ENCODE results near the gene RIPK3. TPM values are rescaled to one million over a fixed set of nuclear protein-coding genes. Genes with fewer than 3 reads are reported as not detected.

Gene RIPK3
- polyA plus RNA-seq, 5 donors: 2.1 to 3.6 (median 2.8) TPM

DNA sequence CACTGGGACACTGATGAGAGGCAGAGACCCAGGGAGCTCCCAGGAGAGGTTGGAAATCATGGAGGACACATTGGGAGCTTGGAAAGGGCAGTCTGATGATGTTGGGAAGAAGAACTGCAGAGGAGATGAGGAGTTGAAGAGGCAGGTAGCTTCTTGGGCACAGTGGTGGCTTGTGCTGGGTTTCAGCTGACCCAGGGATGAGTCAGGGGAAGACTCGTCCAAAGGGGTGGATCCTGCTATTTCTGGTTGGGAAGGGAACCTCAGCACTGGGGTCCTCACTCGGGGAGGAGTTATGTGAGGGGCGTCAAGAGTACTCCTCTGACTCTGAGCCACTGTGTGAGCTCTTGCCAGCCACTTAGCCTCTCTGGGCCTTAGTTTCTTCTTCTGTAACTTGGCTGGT, 16.4 kb downstream of the RIPK3 start:
- no peak for DNase-seq

- no peak for DNase-seq
These were observed 17.1 kb downstream of the RIPK3 start for GRCh38 chr14:24322672-24323071.

DNA sequence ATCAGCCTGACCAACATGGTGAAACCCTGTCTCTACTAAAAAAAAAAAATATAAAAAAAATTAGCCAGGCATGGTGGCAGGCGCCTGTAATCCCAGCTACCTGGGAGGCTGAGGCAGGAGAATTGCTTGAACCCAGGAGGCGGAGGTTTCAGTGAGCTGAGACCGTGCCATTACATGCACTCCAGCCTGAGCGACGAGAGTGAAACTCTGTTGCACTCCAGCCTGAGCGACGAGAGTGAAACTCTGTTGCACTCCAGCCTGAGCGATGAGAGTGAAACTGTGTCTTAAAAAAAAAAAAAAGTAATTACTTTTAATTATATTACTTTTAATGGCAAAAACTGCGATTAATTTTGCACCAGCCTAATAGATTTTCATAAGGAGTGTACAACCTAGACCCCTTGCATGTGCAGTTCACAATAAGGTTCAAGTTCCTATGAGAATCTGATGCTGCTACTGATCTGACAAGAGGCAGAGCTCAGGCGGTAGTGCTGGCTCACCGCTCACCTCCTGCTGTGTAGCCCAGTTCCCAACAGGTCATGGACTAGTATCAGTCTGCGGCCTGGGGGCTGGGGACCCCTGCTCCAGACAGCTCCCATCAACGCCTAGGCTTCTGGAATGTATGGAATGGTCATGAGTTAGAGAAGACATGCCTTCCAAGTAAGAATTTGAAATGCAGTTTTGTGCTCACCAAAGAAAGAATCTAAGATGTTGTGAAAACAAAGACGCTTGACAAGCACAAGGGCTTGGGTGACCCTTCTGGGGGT, 18.4 kb downstream of the RIPK3 start:
- DNase-seq: no peak

DNA sequence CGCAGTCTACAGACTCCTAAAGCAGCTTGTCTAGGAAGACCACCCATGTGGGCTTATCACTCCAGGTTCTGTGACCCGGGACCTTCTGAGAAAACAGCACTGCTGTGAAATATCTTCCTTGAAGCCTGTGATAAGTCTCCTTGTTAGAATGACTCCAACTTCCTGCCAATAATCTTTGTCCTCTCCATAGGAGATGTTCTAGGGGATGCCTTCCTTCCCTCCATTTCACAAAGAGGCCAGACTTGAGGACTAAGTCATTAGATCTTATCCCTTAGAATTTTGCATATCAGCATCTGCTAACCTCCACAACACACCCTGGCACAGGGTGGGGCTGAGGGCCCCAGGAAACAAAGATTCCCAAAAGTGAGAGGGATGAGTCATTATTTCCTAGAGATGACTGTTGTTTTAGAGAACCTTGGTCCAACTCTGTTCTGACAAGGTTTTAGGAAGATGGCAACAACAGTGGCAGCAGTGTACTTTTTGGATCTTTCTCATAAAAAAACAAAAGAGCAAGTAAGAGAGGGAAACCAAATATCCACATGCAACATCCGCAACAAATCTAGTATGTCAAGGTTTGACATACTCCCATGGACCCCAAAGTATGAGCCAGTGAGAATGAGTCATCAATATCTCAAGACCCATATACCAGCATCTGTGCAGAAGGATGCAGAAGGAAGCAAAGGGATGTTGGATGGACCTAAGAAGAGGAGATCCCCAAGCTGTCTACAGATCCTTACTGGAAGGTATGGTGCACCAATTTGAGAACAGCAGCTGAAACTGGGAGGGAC, 22.5 kb downstream of the RIPK3 start:
- DNase-seq: no peak

GRCh38 chr14:24316597-24316950, 23.2 kb downstream of the RIPK3 start:
- no peak for DNase-seq

DNA sequence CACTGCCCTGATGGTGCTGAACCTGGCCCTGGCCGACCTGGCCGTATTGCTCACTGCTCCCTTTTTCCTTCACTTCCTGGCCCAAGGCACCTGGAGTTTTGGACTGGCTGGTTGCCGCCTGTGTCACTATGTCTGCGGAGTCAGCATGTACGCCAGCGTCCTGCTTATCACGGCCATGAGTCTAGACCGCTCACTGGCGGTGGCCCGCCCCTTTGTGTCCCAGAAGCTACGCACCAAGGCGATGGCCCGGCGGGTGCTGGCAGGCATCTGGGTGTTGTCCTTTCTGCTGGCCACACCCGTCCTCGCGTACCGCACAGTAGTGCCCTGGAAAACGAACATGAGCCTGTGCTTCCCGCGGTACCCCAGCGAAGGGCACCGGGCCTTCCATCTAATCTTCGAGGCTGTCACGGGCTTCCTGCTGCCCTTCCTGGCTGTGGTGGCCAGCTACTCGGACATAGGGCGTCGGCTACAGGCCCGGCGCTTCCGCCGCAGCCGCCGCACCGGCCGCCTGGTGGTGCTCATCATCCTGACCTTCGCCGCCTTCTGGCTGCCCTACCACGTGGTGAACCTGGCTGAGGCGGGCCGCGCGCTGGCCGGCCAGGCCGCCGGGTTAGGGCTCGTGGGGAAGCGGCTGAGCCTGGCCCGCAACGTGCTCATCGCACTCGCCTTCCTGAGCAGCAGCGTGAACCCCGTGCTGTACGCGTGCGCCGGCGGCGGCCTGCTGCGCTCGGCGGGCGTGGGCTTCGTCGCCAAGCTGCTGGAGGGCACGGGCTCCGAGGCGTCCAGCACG, 23.8 kb downstream of the RIPK3 start:
- no peak for DNase-seq

- DNase-seq: no peak
These were observed 24.5 kb downstream of the RIPK3 start for GRCh38 chr14:24315243-24315806.

- no peak for DNase-seq
These were observed 25.2 kb downstream of the RIPK3 start for GRCh38 chr14:24314377-24315193.

DNA sequence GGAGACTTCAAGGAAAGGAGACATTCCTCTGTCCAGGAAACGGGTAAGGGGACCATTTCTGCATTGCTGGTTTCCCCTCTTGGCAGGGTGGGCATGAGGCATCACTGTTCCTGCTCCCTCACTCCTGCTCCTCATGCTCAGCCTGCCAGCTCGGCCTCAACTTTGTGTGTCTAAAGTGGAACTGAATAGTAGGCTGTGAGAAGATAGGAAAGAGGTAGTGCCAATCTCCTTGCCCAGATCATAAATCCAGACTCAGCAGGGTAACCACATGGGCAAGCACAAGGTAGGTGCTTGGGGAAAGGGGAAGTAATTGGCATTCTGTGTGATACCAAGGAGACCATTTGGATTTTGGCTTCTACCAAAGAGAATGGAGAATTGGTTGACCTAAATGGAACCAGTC, 25.9 kb downstream of the RIPK3 start:
- DNase-seq: no peak

GRCh38 chr14:24312736-24313507, 26.9 kb downstream of the RIPK3 start:
- DNase-seq: no peak

DNA sequence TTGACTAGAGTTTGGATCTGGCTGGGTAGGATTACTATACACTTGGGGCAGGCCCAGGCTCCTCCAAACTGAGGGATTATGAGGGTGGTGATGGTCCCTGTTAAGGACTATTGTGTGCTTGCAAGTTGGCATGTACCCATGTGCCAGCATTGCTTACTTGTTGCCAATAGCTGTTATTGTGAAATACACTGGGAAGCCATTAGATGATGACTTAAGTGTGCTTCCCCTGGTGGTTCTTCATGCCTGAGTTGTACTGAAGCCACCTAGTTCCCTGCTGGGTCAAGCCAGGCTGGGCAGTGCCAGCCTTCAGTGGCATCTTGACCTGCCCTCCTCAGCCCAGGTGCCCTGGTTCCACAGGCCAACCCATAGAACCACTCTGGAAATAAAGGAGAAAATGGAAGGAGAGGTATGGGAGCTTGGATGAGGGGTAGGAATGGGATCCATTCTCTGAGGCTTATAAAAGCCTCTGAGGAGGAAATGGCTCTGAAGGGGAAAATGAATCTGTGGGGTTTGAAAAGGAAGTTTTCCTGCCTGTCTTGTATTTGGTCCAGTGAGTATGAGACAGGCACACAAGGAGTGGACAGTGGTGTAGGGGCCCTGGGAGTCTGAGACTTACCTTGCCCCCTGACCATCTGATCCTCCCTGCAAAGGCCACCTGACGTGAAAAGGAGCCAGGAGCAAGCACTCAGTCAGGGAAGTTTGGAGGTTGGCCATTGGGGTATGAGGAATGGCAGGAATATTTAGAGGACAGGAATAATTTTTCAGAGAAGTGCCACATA, 27.8 kb downstream of the RIPK3 start:
- DNase-seq: no peak

DNA sequence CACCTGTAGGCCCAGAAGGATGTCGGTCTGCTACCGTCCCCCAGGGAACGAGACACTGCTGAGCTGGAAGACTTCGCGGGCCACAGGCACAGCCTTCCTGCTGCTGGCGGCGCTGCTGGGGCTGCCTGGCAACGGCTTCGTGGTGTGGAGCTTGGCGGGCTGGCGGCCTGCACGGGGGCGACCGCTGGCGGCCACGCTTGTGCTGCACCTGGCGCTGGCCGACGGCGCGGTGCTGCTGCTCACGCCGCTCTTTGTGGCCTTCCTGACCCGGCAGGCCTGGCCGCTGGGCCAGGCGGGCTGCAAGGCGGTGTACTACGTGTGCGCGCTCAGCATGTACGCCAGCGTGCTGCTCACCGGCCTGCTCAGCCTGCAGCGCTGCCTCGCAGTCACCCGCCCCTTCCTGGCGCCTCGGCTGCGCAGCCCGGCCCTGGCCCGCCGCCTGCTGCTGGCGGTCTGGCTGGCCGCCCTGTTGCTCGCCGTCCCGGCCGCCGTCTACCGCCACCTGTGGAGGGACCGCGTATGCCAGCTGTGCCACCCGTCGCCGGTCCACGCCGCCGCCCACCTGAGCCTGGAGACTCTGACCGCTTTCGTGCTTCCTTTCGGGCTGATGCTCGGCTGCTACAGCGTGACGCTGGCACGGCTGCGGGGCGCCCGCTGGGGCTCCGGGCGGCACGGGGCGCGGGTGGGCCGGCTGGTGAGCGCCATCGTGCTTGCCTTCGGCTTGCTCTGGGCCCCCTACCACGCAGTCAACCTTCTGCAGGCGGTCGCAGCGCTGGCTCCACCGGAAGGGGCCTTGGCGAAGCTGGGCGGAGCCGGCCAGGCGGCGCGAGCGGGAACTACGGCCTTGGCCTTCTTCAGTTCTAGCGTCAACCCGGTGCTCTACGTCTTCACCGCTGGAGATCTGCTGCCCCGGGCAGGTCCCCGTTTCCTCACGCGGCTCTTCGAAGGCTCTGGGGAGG, 28.9 kb downstream of the RIPK3 start, which contains the start of gene LTB4R:
LTB4R (plus strand) TSS at position 857 of the 959 bp plus-strand sequence. CDS start 4,150 bp downstream, outside the sequence.
- peak; percentile 77 to 82 for DNase-seq

DNA sequence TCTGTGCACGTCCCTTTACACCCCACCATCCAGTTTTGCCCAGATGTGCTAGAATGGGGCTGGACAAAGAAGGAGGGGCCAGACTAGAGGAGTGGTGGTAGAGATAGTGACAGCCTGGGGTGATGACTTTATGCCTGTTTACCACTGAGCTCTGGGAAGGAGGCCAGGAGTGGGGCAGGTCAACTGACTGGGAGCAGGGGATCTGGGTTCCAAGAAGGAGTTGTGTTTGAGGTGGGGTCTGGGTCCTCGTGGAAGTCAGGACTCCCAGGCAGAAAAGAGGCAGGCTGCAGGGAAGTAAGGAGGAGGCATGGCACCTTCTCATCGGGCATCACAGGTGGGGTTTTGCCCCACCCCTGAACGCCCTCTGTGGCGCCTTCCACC, 29.5 kb downstream of the RIPK3 start:
- DNase-seq: no peak

- DNase-seq: no peak
These were observed 30.1 kb downstream of the RIPK3 start, which contains the start of gene LTB4R2 for GRCh38 chr14:24309538-24310264. LTB4R2 (plus strand) TSS chr14:24310140; CDS start chr14:24310665, 525 bp downstream.

- DNase-seq: no peak
These were observed 31.3 kb downstream of the RIPK3 start for GRCh38 chr14:24308342-24309124.

DNA sequence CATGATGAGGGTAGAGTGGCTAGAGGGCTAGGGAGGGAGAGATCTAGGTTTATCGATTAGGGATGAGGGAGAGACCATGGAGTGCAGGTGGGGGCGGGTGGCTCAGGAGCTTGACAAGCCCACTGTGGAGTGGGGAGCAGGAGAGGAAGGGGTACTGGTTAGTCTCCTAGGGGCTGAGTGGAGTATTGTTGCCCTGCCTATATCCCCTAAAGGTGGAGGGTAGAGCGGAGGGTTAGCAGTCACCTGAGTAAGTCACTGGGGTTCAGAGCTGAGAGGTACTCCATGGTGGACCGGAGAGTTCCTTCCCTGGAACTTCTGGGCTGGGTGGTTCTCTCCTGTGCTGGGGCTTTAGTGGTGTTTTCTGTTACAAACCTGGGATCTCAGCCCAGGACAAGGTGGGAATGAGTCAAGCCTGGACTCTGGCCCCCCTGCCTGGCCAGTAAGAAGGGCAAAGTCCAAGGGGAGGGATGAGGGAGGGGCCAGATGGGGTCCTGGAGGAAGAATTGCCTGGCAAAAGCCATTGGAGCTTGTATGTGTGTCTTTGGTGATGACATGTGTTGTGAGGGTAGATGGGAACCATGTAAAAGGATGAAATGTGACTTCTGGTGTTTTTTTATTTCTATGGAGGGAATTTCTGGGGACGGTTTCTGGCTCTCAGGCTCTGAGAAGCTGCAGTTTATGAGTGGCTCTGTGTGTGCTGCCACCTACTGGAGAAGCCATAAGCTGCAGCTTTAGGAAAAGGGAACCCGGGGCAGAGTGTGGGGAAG, 32.0 kb downstream of the RIPK3 start, which contains the start of gene CIDEB:
CIDEB (minus strand) TSS at position 403 of the 767 bp plus-strand sequence; CDS start at position 284, 119 bp downstream.
- no peak for DNase-seq
